Measurements from ENCODE around the gene PLEKHH2.

The PLEKHH2 gene

DNA sequence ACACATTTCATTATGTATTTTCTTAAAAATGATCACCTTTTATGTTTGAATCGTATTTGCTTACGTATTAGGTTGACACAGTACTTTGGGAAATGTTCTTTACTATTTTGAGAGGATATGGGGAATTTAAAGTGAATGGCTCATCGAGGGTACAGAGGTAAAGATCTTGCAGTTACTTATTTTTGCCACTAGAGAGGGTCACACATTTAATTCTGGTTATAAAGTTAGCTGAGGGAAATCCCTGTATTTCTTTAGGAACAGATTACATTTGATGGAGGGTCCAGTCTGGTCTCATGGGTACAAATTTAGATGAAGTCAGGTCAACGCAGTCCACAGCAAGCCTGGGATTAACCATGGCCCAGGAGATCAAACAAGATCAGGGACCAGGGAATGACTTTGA is 161.2 kb downstream of the PLEKHH2 start:
- H3K4me3 ChIP-seq (ENCODE audit: control insufficient read depth, low read depth, low read length) = no peak overlapping the region
- no peak for TF ChIP-seq CTCF (IDR thresholded peaks at IDR 0.05; ENCODE audit: control insufficient read depth, insufficient read depth, low read depth, low read length, missing control alignments)
- DNase-seq (ENCODE audit: low read depth) = no peak

GRCh38 chr2:43800894-43801293 is 163.8 kb downstream of the PLEKHH2 start:
- DNase-seq (ENCODE audit: low read depth) = no peak
- H3K4me3 ChIP-seq (ENCODE audit: control insufficient read depth, low read depth, low read length) = no peak overlapping the region
- no peak for TF ChIP-seq CTCF (IDR thresholded peaks at IDR 0.05; ENCODE audit: control insufficient read depth, insufficient read depth, low read depth, low read length, missing control alignments)

- DNase-seq (ENCODE audit: low read depth) = no peak
- no peak for TF ChIP-seq CTCF (IDR thresholded peaks at IDR 0.05; ENCODE audit: control insufficient read depth, insufficient read depth, low read depth, low read length, missing control alignments)
- no peak overlapping the region for H3K4me3 ChIP-seq (ENCODE audit: control insufficient read depth, low read depth, low read length)
Measured at GRCh38 chr2:43802135-43802534, 165.1 kb downstream of the PLEKHH2 start.

DNA sequence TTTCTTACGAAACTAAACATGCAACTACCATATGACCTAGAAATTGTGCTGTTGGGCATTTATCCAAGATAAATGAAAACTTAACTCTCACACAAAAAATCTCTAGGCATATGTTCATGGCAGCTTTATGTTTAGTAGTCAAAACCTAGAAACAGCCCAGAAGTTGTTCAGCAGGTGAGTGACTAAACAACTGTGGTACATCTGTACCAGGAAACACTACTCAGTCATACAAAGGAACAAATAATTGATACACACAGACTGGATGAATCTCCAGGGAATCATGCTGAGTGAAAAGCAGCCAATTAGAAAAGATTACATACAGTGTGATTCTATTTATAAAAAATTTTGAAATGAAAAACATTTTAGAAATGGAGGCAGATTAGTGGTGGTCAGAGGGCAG is 166.1 kb downstream of the PLEKHH2 start:
- no peak for DNase-seq (ENCODE audit: low read depth)
- no peak for TF ChIP-seq CTCF (IDR thresholded peaks at IDR 0.05; ENCODE audit: control insufficient read depth, insufficient read depth, low read depth, low read length, missing control alignments)
- H3K4me3 ChIP-seq (ENCODE audit: control insufficient read depth, low read depth, low read length) = no peak overlapping the region

GRCh38 chr2:43806719-43807031 is 169.6 kb downstream of the PLEKHH2 start:
- TF ChIP-seq CTCF (IDR thresholded peaks at IDR 0.05; ENCODE audit: control insufficient read depth, insufficient read depth, low read depth, low read length, missing control alignments) = no peak
- DNase-seq (ENCODE audit: low read depth) = no peak
- no peak overlapping the region for H3K4me3 ChIP-seq (ENCODE audit: control insufficient read depth, low read depth, low read length)

- no peak for DNase-seq (ENCODE audit: low read depth)
- H3K4me3 ChIP-seq (ENCODE audit: control insufficient read depth, low read depth, low read length) = no peak overlapping the region
- TF ChIP-seq CTCF (IDR thresholded peaks at IDR 0.05; ENCODE audit: control insufficient read depth, insufficient read depth, low read depth, low read length, missing control alignments) = no peak
Measured at GRCh38 chr2:43810452-43810851, 173.4 kb downstream of the PLEKHH2 start.

DNA sequence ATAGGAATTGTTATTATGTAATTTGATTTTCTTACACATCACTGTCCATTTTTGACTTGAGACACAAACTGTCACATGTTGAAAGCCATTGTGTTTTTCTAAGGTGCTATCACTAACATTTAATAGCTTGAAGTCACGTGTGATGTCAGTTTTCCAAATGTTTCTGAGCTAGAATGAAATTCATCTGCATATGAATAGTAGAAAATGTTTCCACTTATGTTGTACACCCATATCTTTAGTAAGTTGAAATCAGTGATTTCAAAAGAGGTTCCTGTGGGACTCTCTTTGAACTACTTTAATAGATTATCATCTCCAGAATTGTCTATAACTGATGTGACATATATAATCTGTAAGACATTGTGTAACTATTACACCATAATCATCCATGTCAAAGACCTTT is 173.8 kb downstream of the PLEKHH2 start:
- TF ChIP-seq CTCF (IDR thresholded peaks at IDR 0.05; ENCODE audit: control insufficient read depth, insufficient read depth, low read depth, low read length, missing control alignments) = no peak
- no peak overlapping the region for H3K4me3 ChIP-seq (ENCODE audit: control insufficient read depth, low read depth, low read length)
- no peak for DNase-seq (ENCODE audit: low read depth)
